GM13976 (cell line): ENCODE measurements around the gene TMPRSS9.
"Not testable (repeated sequence)": the region's sequence is repeated elsewhere in the genome, so short reads cannot be mapped to it uniquely, and the experiment has no call there.

Experiments used
- DNase-seq: peaks from one replicate; pipeline ENCODE4 v3.0.0; 2012; ENCODE audit warnings: low spot score
- CTCF ChIP-seq: IDR thresholded peaks from 2 replicates; pipeline ENCODE4 v1.5.1; 2012; ENCODE audit warnings: borderline replicate concordance, mild to moderate bottlenecking; ENCODE audit not compliant: insufficient read depth; ENCODE audit errors: extremely low read depth, missing control alignments, control extremely low read depth
- in situ Hi-C: fragments of 300-500 bp; cut with MboI; formaldehyde crosslinking; loops from one replicate; pipeline ENCODE4 v1.12.0; 2022; ENCODE audit warnings: low sequenced_read_pairs, mixed read lengths, inconsistent platforms; ENCODE audit not compliant: unreplicated experiment

Gene TMPRSS9

GRCh38 chr19:2415281-2415972 lies 55.4 kb downstream of the TMPRSS9 start:
- in situ Hi-C loops: no loop called here

GRCh38 chr19:2415973-2416319 lies 55.9 kb downstream of the TMPRSS9 start:
- DNase-seq: no peak
- TF ChIP-seq CTCF: no peak
- in situ Hi-C loops: no loop called here

More at GRCh38 chr19:2415281-2415972, 55.4 kb downstream of the TMPRSS9 start:
- DNase-seq: no peak
- no peak for TF ChIP-seq CTCF

GRCh38 chr19:2416321-2417097 lies 56.4 kb downstream of the TMPRSS9 start:
- in situ Hi-C loops: no loop called here

GRCh38 chr19:2417436-2417835 lies 57.4 kb downstream of the TMPRSS9 start:
- in situ Hi-C loops: not testable (repeated sequence)

More at GRCh38 chr19:2416321-2417097, 56.4 kb downstream of the TMPRSS9 start:
- TF ChIP-seq CTCF: no peak
- no peak for DNase-seq

GRCh38 chr19:2417881-2418406 lies 57.9 kb downstream of the TMPRSS9 start:
- in situ Hi-C loops: no loop called here
- DNase-seq: no peak
- no peak for TF ChIP-seq CTCF

More at GRCh38 chr19:2417436-2417835, 57.4 kb downstream of the TMPRSS9 start:
- DNase-seq: not testable (repeated sequence)

- no peak for TF ChIP-seq CTCF
- no peak for DNase-seq
- in situ Hi-C loops: no loop called here
Measured at GRCh38 chr19:2419754-2420153, 59.7 kb downstream of the TMPRSS9 start.

- in situ Hi-C loops: no loop called here
- no peak for TF ChIP-seq CTCF
- DNase-seq: no peak
Measured at GRCh38 chr19:2420490-2420889, 60.4 kb downstream of the TMPRSS9 start.
